ENCODE results near the gene SEL1L3.
"Not testable (repeated sequence)": the region's sequence is repeated elsewhere in the genome, so short reads cannot be mapped to it uniquely, and the experiment has no call there.

The SEL1L3 gene

DNA sequence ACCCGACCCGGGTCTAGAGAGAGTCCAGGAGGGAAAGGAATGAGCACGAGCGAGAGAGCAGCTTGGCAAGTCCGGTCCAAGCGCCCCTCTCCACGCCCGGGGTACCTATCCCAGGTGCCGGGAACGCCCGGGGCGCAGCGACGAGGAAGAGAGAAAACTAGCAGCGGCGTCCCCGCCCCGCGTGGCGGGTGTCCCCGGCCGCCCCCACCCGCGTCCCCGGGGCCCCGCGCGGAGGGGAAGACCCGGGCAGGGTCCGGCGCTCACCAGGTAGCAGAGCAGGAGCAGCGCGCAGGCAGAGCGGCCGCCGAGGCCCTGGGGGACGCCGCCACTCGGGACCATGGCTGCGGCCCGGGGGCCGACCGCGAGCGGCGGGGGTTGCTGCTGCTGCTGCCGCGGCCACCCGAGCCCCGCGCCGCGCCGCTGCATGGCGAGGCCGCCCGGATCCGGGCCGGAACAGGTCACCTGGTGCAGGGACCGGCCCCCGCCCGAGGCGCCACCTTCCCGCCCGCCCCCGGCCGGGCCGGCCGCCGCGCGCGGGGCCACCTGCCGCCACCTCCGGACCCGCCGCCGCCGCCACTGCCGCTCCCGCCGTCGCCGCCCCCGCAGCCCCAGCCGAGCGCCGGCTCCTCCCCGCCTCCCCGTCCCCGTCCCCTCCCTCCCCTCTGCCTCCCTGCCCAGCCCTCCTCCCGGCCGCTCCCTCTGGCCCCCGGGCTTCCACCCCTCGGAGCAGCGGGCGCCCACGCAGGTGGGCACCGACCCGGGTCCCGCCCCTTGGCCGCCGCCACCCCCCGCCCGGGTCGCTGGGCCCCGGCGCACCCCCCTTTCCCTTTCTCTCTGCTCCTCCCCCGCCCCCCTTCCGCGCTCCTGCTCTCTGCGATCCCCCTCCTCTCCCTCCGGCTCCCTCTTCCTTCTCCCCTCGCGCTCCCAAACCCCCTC, at the start of gene SEL1L3:
Gene SEL1L3, minus strand, starts transcription at position 578 of the 936 bp plus-strand sequence. Its CDS starts 152 bp downstream, at position 426.
- peak; percentile 38 for DNase-seq (ENCODE audit: low spot score)

DNA sequence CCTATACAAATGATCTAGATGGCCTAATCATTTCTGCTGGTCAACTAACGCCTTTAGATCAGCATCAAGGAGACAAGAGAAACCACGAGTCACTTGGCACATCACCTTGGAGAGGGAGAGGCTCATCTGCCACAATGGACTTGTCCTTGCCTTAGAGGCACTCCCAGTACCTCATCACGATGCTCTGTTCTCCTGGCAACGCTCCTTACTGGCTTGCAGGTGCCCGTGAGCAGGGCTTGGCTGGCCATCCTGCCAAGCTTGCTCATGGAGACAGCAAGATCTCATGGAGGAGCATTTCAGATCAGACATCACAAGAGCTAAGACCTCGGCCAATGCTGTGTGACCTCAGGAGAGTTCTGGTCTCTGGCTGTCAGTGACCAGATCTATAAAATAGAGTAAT, 48.6 kb upstream of the SEL1L3 start:
- DNase-seq (ENCODE audit: low spot score), result no peak

- peak; percentile 86 for DNase-seq (ENCODE audit: low spot score)
These were observed 45.7 kb upstream of the SEL1L3 start for GRCh38 chr4:25908491-25908901.

DNA sequence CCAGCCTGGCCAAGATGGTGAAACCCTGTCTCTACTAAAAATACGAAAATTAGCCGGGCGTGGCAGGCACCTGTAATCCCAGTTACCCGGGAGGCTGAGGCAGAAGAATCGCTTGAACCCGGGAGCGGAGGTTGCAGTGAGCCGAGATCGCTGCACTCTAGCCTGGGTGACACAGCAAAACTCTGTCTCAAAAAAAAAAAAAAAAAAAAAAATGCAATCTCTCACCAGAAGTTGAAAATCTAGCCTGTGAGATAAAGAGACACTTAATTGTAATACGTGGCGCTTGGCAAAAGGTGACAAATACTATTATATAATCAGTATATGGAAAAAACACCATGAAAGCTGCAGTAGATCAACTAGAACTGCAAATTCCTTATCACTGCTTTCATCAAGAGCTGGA, 43.3 kb upstream of the SEL1L3 start:
- not testable (repeated sequence) for DNase-seq (ENCODE audit: low spot score)

DNA sequence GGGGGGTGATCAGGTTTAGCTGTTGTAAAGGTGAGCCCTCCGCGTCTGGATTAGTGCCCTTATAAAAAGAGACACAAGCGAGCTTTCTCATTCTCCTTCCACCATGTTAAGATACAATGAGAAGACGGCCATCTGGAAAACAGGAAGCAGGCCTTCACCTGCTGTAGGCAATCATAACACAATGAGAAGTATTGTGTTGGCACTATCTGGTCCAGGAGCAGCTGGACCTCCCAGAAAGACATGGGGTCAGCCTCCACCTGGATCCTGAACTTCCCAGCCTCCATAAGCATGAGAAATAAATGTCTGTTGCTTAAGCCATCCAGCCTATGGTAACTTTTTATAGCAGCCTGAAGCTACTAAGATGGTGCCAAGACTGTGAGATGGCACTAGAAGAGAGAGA, 42.6 kb upstream of the SEL1L3 start:
- no peak for DNase-seq (ENCODE audit: low spot score)

- DNase-seq (ENCODE audit: low spot score), result no peak
These were observed 41.9 kb upstream of the SEL1L3 start for GRCh38 chr4:25904748-25905082.

DNA sequence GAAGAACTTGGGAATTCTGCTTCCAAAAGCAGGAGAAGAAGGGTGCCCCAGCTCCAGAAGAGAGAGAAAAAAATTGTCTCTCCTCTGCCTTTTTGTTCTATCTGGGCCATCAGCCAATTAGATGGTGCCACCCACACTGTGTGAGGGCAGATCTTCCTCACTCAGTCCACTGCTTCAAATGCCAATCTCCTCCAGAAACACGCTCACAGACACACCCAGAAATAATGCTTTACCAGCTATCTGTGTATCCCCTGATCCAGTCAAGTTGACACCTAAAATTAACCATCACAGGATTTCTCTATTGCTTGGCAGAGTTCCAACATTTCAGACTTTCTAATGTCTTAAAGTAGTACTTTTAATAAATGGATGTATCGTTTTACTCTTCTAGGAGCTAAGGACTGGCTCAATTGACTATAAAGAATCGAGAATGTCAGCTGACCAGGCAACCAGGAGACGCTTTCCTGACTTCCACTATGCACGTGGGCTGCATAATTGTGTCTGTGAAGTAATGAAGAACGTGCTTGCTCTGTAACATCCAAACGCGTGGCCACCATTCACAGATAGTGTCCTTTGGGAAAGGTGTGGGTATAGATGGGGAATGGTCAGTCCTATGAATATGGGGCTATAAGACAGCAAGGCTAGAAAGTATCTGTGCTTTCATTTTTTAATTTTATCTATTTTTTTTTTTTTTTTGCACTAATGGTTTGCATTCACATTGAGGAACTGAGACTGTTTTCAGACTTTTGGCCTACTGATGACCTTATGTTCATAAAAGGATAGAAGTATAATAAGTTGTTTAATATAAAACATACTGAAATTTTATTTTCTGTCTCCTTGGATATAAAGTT, 41.3 kb upstream of the SEL1L3 start:
- DNase-seq (ENCODE audit: low spot score), result no peak

DNA sequence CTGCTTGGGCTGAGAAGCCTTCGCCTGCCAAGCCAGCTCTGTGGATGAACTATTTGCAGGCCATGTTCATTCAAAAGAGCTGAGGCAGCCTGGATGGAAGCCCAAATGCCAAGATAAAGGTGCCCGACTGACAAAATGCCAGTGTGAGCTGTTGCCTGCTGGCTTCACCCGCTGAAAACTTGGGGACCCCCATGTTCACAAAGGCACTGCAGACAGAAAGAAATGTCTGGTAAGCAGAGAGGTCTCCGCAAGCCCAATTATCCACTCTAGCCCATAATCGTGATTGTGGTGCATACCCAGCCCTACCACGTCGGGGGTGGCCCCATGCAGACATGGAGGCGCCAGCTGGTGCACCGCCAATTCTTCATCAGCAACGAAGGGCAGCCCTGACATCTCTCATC, 38.2 kb upstream of the SEL1L3 start:
- no peak for DNase-seq (ENCODE audit: low spot score)

DNA sequence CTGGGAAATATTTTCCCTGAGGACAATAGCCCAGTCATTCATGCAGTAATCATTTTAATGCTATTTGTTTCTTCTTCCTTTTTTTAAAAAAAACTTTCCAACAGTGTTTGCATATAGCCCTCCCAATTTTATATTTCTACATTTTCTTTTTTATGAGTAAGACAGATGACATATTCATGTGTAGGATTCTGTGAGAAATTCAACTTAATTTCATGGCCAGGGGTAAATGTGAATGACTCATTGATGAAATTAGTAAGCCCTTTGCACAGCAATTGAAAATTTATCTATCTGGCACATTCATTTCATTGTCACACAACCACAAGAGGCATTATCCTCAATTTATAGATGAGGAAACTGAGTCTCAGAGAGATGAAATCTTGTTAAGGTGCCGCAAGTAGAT, 37.5 kb upstream of the SEL1L3 start:
- peak; percentile 22 for DNase-seq (ENCODE audit: low spot score)

- no peak for DNase-seq (ENCODE audit: low spot score)
These were observed 34.2 kb upstream of the SEL1L3 start for GRCh38 chr4:25896776-25897539.

DNA sequence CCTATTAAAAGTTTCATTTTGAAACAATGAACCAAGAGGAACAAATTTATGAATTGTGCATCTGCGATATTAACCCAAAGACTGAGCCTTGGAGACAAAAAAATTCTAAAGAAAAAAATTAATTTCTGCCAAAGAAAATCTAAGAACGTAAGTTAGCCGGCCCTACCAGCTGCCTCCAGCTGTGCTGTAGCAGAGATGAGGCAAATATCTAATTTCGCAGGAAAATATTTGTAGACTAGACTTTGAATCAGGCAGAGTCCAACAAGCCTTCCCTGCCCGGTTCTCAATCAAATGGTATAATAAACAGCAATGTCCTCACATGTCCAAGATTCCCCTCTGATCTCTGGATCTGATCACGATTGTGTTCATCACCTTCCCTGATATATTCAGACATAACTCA, 30.0 kb upstream of the SEL1L3 start:
- no peak for DNase-seq (ENCODE audit: low spot score)

DNA sequence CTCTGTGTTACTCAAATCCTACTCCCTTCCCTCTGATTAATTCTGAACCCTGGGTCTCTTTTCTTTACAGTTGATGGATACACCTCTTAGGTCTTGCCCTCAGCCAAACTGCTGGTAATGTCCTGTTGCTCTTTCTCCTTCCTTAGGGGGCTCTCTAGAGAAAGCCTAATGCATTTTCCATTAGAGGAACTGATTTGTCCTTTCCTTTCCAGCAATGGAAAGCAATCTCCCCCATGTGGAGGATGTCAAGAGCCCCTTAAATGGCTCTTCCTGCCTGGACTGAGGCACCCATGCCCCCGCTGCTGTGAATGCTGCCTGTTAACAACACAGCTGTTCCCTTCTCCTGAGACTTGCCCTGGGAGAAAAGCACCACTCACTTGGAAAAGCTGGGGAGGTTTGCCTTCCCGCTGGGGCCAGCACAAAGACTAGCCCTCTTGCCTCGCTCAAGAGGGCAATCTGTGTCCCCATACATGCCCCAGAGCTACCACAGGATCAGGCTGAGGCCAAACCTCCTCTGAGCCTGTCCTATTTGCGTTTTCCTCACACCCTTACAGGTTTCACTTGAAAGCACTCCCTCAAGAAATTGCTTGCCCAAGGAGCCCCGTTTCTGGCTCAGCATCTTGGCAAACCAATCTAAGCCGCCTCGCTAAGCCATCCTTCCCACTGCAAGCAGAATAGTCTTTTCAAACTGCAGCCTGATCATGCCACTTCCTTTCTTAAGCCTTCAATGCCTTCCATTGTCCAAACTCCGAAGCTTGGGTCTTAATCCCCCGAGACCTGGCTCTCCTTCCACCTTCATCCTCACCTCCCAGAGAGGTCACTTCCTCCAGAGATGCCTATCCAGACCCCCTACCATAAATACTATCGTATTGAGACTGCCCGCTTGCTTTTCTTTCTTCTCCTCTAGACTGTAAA, 28.0 kb upstream of the SEL1L3 start:
- no peak for DNase-seq (ENCODE audit: low spot score)

- DNase-seq (ENCODE audit: low spot score), result no peak
These were observed 27.1 kb upstream of the SEL1L3 start for GRCh38 chr4:25889589-25890503.

- DNase-seq (ENCODE audit: low spot score), result no peak
These were observed 26.0 kb upstream of the SEL1L3 start for GRCh38 chr4:25888781-25889180.

DNA sequence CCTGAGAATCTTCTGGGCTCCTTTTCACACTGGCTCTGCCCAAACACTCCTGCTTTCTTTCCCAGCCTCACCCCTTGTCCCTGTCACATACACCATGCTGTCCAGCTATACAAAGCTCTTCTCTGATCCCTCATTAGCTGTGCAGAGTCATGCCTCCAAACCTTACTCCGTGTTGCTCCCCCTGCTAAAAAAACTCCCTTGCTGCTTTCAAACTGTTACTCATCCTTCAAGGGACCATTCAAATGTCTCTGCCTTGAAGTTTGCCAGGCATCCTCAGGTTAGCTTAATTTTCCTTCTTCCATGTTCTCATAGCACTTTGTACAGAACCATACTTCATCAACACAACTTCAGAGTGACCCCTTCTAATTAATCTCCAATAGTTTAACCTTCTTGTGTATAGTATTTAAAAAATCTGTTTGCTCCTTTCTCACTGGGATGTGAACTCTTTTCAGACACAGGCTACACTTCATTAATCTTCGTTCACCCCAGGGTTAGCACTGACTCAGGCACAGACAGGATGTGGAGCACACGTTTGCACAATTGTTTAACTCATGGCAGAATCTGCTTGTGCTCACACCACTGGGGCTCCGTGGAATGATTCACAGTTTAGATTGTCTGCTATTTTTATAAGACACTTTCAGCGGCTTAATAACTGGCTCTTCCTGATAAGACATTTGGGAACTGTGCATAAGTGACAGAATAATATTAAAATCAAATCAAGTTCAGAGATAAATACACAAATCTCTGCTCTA, 21.4 kb upstream of the SEL1L3 start:
- DNase-seq (ENCODE audit: low spot score), result no peak

DNA sequence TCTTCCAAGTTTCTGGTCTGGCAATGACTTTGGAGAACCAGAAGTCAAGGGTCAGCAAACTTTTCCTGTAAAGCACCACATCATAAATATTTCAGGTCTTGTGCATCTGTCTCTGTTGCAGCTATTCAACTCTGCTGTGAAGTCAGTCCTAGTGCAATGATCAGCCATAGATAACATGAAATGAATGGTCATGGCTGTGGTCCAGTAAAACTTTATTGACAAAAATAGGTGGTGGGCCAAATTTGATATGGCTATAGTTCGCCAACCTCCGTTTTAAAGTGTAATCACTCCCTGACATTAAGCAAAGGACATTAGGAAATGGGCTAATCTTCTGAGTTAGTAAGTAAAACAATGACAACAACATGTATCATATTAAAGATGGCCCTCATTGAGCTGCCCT, 20.8 kb upstream of the SEL1L3 start:
- no peak for DNase-seq (ENCODE audit: low spot score)

- DNase-seq (ENCODE audit: low spot score), result no peak
These were observed 19.4 kb upstream of the SEL1L3 start for GRCh38 chr4:25882226-25882625.

- no peak for DNase-seq (ENCODE audit: low spot score)
These were observed 18.4 kb upstream of the SEL1L3 start for GRCh38 chr4:25881193-25881592.

DNA sequence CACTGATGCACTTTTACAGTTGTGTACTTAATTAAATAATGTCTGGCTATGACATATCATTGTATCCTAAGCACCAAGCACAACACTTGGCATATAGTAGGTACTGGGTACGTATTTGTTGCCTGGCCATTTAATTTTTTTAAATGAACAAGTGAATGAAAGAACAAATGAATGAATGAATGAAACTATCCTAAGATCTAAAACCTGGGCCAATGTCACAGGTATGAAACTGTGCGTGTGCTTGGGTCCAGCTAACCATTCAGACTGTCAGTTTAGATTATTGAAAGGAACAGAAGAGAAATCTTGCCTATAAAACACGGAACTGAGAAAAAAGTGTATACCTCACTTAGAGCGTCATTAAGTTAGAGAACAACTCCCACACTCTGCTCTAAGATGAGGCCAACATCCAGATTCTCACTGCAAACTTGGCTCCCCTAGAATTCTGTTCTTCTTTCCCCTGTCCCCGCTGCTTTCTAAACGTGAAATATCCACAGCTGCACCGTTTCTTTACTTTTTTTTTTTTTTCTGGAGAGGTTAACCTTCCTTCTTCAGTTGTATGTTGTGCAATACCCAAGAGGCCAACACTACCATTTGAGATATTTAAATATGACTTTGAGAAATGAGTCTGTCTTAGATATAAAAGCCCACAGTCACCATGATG, 17.3 kb upstream of the SEL1L3 start:
- no peak for DNase-seq (ENCODE audit: low spot score)
